ENCODE results near the gene DAGLA. TPM values are rescaled to one million over a fixed set of nuclear protein-coding genes. Genes with fewer than 3 reads are reported as not detected.

The DAGLA gene
- total and polyA plus RNA-seq, 2 donors (not counting 3 experiments of a cell fraction or from before 2014, with no cell fraction given) = 2.5 to 4.7 TPM

GRCh38 chr11:61686469-61686868, 6.3 kb downstream of the DAGLA start:
- no peaks in the 10 kb centered on the region for H3K9me1 ChIP-seq (replicated peaks; ENCODE audit: control insufficient read depth, extremely low read depth, insufficient read depth, low read length)
- dilution Hi-C loops (cut with MboI; ENCODE audit: extremely low pct_ligation_motif_present, low sequenced_read_pairs) (no loop called here), intact Hi-C loops (cut with micrococcal nuclease) (no loop called here)
- ChIA-PET POLR2A (no interaction called here), CTCF (no interaction called here)
- no peak overlapping the region for H3K27ac ChIP-seq (ENCODE audit: insufficient read depth, low read depth, low read length)
- no peak overlapping the region for H3K4me2 ChIP-seq (ENCODE audit: insufficient read depth, low read length)
- H3K4me3 ChIP-seq (replicated peaks in 1 of 3; ENCODE audit: insufficient read depth in 1 of 3, low read depth in 1 of 3, low read length in 3 of 3) = no peak overlapping the region
- H3K9ac ChIP-seq (replicated peaks; ENCODE audit: extremely low read depth, insufficient read depth, low read length) = no peak overlapping the region
- no peaks in the 10 kb centered on the region for H3K79me2 ChIP-seq (ENCODE audit: control insufficient read depth, insufficient read depth, low read length)
- no peaks in the 10 kb centered on the region for H3K36me3 ChIP-seq (ENCODE audit: control insufficient read depth in 2 of 2, extremely low read depth in 1 of 2, insufficient read depth in 2 of 2, low read length in 2 of 2)
- H4K20me1 ChIP-seq (replicated peaks; ENCODE audit: control insufficient read depth, extremely low read depth, insufficient read depth, low read length) = no peaks in the 10 kb centered on the region
- TF ChIP-seq POLR2A (IDR thresholded peaks at IDR 0.05; ENCODE audit: low read depth, low read length) (no peak), POLR2AphosphoS5 (IDR thresholded peaks at IDR 0.05; ENCODE audit: insufficient read depth, low read depth, low read length) (no peak), FOS (IDR thresholded peaks at IDR 0.05; ENCODE audit: borderline replicate concordance, insufficient read depth, low read length) (no peak), MYC (IDR thresholded peaks at IDR 0.05; ENCODE audit: low read depth, low read length) (no peak), GATA2 (IDR thresholded peaks at IDR 0.05; ENCODE audit: insufficient read depth, insufficient read length, low read depth, low read length) (no peak), JUN (IDR thresholded peaks at IDR 0.05; ENCODE audit: borderline replicate concordance, insufficient read depth, insufficient read length, low read depth) (no peak), MAX (IDR thresholded peaks at IDR 0.05; ENCODE audit: insufficient read depth, insufficient read length) (no peak), CTCF (IDR thresholded peaks at IDR 0.05; ENCODE audit: extremely low read depth in 1 of 2, insufficient read depth in 1 of 2, low read depth in 1 of 2, low read length in 2 of 2) (no peak), EZH2 (IDR thresholded peaks at IDR 0.05; ENCODE audit: borderline replicate concordance, low read depth, low read length, severe bottlenecking) (no peak)
- no peaks in the 10 kb centered on the region for H3K27me3 ChIP-seq (ENCODE audit: control insufficient read depth in 2 of 2, insufficient read depth in 2 of 2, low read length in 2 of 2)
- H2AFZ ChIP-seq (ENCODE audit: low read depth, low read length) = no peak overlapping the region
- DNase-seq (ENCODE audit: low read depth, low spot score) = no peak
- no TSS peak for BruUV-seq (replicated peaks)
- no peak for FAIRE-seq
- H3K4me1 ChIP-seq (ENCODE audit: control insufficient read depth, extremely low read depth, insufficient read depth, low read length) = peaks cover 26% of the 10 kb centered on the region
- no peaks in the 10 kb centered on the region for H3K9me3 ChIP-seq (replicated peaks; ENCODE audit: control insufficient read depth, insufficient read depth, low read length)

Data from endothelial cell of umbilical vein (primary cell).